Nephron progenitor cell (in vitro differentiated cells): Measurements from ENCODE around the gene DNPEP.

Experiments used
- DNase-seq: peaks from one replicate; pipeline ENCODE4 v3.0.0; 2021
- H3K27ac Mint-ChIP-seq: 2 replicates; pipeline ENCODE4 v1.8.0; 2021; ENCODE audit warnings: mild to moderate bottlenecking, moderate library complexity, mixed read lengths
- H3K27me3 Mint-ChIP-seq: 2 replicates; pipeline ENCODE4 v1.8.0; 2021; ENCODE audit warnings: mild to moderate bottlenecking, low read depth, mixed read lengths; ENCODE audit not compliant: poor library complexity
- H3K36me3 Mint-ChIP-seq: 2 replicates; pipeline ENCODE4 v1.8.0; 2021; ENCODE audit warnings: low read depth, mixed read lengths
- H3K4me1 Mint-ChIP-seq: 2 replicates; pipeline ENCODE4 v1.8.0; 2021; ENCODE audit warnings: mixed read lengths
- H3K4me3 Mint-ChIP-seq: 2 replicates; pipeline ENCODE4 v1.8.0; 2021; ENCODE audit warnings: mild to moderate bottlenecking, moderate library complexity, mixed read lengths
- H3K9me3 Mint-ChIP-seq: 2 replicates; pipeline ENCODE4 v1.8.0; 2021; ENCODE audit warnings: mild to moderate bottlenecking, moderate library complexity, mixed read lengths
- TF ChIP-seq, protein P1 (sequence below): fragments of 200-600 bp; sonication (generic); IDR thresholded peaks from 2 replicates; pipeline ENCODE4 v1.5.0; 2021; ENCODE audit warnings: antibody characterized with exemption

The DNPEP gene

DNA sequence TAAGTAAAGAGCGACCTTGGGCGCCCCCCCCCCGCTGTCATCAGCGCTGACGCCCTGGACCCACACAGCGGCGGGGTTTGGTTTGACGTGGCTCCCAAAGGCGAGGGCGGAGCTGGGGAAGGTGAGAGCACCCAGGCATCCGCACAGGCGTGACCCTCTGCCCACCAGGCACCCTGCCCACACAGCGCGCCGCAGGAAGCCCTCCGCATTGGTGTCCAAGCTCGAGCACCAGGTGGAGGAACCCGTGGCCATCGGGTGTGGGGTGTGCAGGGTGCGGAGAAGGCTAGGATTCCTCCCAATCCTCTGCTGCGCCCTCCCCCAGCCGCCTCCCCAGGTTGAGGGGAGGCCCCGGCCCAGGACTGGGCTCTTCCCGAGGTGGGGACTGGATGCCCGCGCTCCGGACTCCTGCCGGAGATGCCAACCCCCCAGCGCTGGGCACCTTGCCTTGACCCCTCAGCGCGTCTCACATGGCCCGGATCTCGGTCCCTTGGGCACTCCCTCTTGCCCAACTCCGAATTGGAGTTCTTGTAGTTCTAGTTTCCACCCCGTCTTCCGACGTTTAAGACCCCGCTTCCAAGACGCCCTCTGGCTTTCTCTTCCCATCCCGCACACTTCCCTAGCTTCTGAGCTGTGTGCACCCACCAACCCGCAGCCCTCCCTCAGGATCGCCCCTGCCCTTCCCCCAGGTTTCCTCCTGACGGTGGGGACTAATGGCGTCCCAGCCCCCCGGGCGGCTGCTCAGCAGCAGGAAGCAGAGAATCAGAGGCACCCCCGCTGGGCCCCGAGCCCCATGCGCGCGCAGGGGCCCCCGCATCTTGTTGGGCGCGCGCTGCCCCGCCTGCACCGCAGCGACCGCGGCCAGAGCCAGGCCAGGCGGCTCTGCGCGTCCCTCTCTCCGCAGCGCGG is 29.3 kb downstream of the DNPEP start:
- peak; percentile 40 for DNase-seq
- TF ChIP-seq, protein P1, sequence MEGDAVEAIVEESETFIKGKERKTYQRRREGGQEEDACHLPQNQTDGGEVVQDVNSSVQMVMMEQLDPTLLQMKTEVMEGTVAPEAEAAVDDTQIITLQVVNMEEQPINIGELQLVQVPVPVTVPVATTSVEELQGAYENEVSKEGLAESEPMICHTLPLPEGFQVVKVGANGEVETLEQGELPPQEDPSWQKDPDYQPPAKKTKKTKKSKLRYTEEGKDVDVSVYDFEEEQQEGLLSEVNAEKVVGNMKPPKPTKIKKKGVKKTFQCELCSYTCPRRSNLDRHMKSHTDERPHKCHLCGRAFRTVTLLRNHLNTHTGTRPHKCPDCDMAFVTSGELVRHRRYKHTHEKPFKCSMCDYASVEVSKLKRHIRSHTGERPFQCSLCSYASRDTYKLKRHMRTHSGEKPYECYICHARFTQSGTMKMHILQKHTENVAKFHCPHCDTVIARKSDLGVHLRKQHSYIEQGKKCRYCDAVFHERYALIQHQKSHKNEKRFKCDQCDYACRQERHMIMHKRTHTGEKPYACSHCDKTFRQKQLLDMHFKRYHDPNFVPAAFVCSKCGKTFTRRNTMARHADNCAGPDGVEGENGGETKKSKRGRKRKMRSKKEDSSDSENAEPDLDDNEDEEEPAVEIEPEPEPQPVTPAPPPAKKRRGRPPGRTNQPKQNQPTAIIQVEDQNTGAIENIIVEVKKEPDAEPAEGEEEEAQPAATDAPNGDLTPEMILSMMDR = no peak
- H3K27me3 Mint-ChIP-seq = peaks cover 100% of the 10 kb centered on the region
- peak overlapping the region; percentile 33 for H3K4me3 Mint-ChIP-seq
- peaks cover 4% of the 10 kb centered on the region for H3K4me1 Mint-ChIP-seq
- H3K36me3 Mint-ChIP-seq = no peaks in the 10 kb centered on the region
- no peaks in the 10 kb centered on the region for H3K9me3 Mint-ChIP-seq
- H3K27ac Mint-ChIP-seq = no peak overlapping the region

DNA sequence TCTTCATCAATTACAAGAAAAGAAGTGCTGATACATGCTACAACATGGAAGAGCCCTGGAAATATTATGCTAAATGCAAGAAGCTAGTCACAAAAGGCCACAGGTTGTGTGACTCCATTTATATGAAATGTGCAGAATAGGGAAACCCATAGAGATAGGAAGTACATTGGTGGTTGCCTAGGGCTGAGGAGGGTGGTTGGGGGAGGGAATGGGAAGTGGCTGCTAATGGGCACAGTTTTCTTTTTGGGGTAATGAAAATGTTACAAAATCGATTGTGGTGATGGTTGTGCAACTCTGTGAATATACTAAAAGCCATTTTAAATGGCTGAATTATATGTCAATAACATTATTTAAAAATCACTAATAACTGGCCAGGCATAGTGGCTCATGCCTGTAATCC is 30.9 kb downstream of the DNPEP start:
- Mint-ChIP-seq H3K27ac (no peak overlapping the region), H3K4me1 (peaks cover 4% of the 10 kb centered on the region), H3K27me3 (peaks cover 98% of the 10 kb centered on the region), H3K9me3 (no peaks in the 10 kb centered on the region), H3K4me3 (no peak overlapping the region), H3K36me3 (no peaks in the 10 kb centered on the region)
- DNase-seq = no peak
- TF ChIP-seq, protein P1 = no peak

DNA sequence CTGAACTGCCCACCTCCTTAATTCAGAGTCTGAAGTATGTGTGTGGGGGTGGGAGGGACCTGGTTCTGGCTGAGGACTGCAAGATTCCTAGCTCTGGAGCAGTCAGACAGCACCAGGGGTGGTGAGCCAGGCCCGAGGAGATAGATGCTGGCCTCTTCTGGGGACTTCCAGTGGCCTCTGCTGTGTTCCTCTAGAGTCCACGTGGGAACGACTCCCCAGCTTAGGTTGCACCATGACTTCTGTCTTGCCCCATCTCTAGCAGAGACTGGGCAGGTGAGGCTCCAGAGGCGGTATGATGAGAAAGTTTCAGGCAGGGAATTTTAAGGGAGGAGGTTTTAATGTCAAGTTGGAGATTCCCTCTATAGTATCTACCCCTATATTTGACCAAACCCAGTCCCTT is 33.1 kb downstream of the DNPEP start:
- H3K9me3 Mint-ChIP-seq = no peaks in the 10 kb centered on the region
- TF ChIP-seq, protein P1 = no peak
- DNase-seq = no peak

DNA sequence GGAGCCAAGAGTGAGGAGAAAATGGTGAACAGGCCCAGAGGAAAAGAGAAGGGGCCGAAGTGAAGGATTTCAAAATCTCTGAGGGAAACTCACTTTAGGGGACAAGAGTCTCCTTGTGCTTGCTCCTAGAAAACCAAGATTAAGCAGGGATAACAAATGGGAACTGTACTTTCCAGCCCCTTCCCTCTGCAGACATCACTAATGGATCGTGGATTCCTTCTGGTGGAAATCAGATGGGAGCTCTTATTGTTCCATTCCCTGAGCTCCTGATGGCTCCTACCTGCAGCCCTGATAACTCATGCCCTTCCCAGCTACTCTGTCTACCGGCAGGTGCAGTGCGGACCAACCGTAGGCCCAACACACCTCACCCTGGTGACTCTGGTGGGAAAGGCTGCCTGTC is 34.6 kb downstream of the DNPEP start:
- TF ChIP-seq, protein P1 = no peak
- DNase-seq = no peak
- H3K27me3 Mint-ChIP-seq = peaks cover 93% of the 10 kb centered on the region
- no peaks in the 10 kb centered on the region for H3K9me3 Mint-ChIP-seq
- H3K27ac Mint-ChIP-seq = no peak overlapping the region
- no peak overlapping the region for H3K4me3 Mint-ChIP-seq
- no peaks in the 10 kb centered on the region for H3K36me3 Mint-ChIP-seq
- peaks cover 4% of the 10 kb centered on the region for H3K4me1 Mint-ChIP-seq

More for the DNA sequence above, 33.1 kb downstream of the DNPEP start:
- Mint-ChIP-seq H3K36me3 (no peaks in the 10 kb centered on the region), H3K27ac (no peak overlapping the region), H3K27me3 (peaks cover 93% of the 10 kb centered on the region), H3K4me3 (no peak overlapping the region), H3K4me1 (peaks cover 7% of the 10 kb centered on the region)

DNA sequence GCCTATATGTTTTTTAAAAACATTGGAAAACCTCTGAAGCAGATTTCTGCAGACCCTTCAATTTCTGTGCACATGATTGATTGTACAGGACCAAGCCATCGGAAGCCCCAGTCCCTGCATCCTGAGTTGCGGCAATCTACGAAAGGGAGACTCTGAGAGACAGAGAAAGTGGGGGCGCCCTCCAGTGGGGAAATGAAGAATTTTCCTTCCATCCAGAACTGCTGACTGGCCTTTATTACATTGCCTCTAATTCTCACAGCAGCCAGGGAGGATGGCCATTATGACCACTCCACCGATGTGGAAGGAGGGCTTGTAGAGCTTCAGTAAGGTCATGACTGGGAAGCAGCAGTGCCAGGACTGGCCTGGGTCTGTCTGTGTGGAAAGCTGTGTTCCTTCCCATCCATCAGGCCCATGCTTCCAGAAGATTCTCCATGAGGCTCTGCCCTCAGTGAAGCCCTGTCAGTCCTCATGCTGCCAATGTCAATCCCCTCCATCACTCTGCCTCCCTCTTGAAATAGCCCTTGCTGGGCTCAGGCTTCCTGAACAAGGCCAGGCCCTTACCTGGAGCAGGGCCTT is 35.2 kb downstream of the DNPEP start:
- H3K36me3 Mint-ChIP-seq = no peaks in the 10 kb centered on the region
- no peaks in the 10 kb centered on the region for H3K9me3 Mint-ChIP-seq
- no peak overlapping the region for H3K27ac Mint-ChIP-seq
- TF ChIP-seq, protein P1 = peak; percentile 70
- no peak overlapping the region for H3K4me3 Mint-ChIP-seq
- H3K4me1 Mint-ChIP-seq = peaks cover 4% of the 10 kb centered on the region
- H3K27me3 Mint-ChIP-seq = peaks cover 93% of the 10 kb centered on the region
- DNase-seq = peak; percentile 78
